ENCODE measurements around the gene PIP. TPM values are rescaled to one million over a fixed set of nuclear protein-coding genes. Genes with fewer than 3 reads are reported as not detected.

The PIP gene
- total RNA-seq, 1 experiment from 2014 or later, result not detected

GRCh38 chr7:143130541-143130940 lies 1.3 kb upstream of the PIP start:
- Histone ChIP-seq H3K4me3 (ENCODE audit: low read depth in 2 of 2, low read length in 2 of 2) (no peak overlapping the region), H3K9me3 (ENCODE audit: control insufficient read depth, insufficient read depth, low read depth, low read length) (no peaks in the 10 kb centered on the region), H3K4me1 (ENCODE audit: control insufficient read depth, insufficient read depth, low read length) (no peaks in the 10 kb centered on the region), H3K36me3 (ENCODE audit: control insufficient read depth, insufficient read depth, low read length) (no peaks in the 10 kb centered on the region), H3K27me3 (ENCODE audit: control insufficient read depth, insufficient read depth, low read length) (no peaks in the 10 kb centered on the region), H3K27ac (ENCODE audit: low read length) (no peak overlapping the region)
- intact Hi-C loops (cut with micrococcal nuclease; ENCODE audit: unreplicated experiment) (no loop called here), in situ Hi-C loops (cut with HindIII; ENCODE audit: low pct_unique_long_range_greater_than_20kb, low sequenced_read_pairs) (no loop called here)
- BruUV-seq (replicated peaks), result no TSS peak
- DNase-seq (ENCODE audit: low read depth, low spot score) (no peak), ATAC-seq (no peak)
- no peak for TF ChIP-seq TCF7L2 (IDR thresholded peaks at IDR 0.05; ENCODE audit: low read depth, low read length)
- TF ChIP-seq SIN3A (IDR thresholded peaks at IDR 0.05; ENCODE audit: borderline replicate concordance, insufficient read depth, low read depth, low read length), result no peak
- no peak for TF ChIP-seq CTCF (IDR thresholded peaks at IDR 0.05)
- no peak for TF ChIP-seq REST (IDR thresholded peaks at IDR 0.05; ENCODE audit: insufficient read depth in 1 of 2, low read depth in 2 of 2, low read length in 1 of 2)
- TF ChIP-seq POLR2AphosphoS5 (IDR thresholded peaks at IDR 0.05; ENCODE audit: low read depth, low read length), result no peak
- CTCF ChIA-PET, result no interaction called here
- POLR2A ChIA-PET, result no interaction called here

GRCh38 chr7:143147070-143147469 lies 15.2 kb downstream of the PIP start:
- ATAC-seq (no peak), DNase-seq (ENCODE audit: low read depth, low spot score) (no peak)
- ChIA-PET CTCF (no interaction called here), POLR2A (no interaction called here)
- Histone ChIP-seq H3K27me3 (ENCODE audit: control insufficient read depth, insufficient read depth, low read length) (no peaks in the 10 kb centered on the region), H3K4me3 (ENCODE audit: low read depth in 2 of 2, low read length in 2 of 2) (no peak overlapping the region), H3K27ac (ENCODE audit: low read length) (no peak overlapping the region), H3K4me1 (ENCODE audit: control insufficient read depth, insufficient read depth, low read length) (no peaks in the 10 kb centered on the region), H3K9me3 (ENCODE audit: control insufficient read depth, insufficient read depth, low read depth, low read length) (no peaks in the 10 kb centered on the region), H3K36me3 (ENCODE audit: control insufficient read depth, insufficient read depth, low read length) (no peaks in the 10 kb centered on the region)
- BruUV-seq (replicated peaks), result no TSS peak
- TF ChIP-seq TCF7L2 (IDR thresholded peaks at IDR 0.05; ENCODE audit: low read depth, low read length), result no peak
- TF ChIP-seq REST (IDR thresholded peaks at IDR 0.05; ENCODE audit: insufficient read depth in 1 of 2, low read depth in 2 of 2, low read length in 1 of 2), result no peak
- no peak for TF ChIP-seq CTCF (IDR thresholded peaks at IDR 0.05)
- intact Hi-C loops (cut with micrococcal nuclease; ENCODE audit: unreplicated experiment), result no loop called here
- in situ Hi-C loops (cut with HindIII; ENCODE audit: low pct_unique_long_range_greater_than_20kb, low sequenced_read_pairs), result no loop called here
